IPS-NIHi7 (cell line): ENCODE data around the gene HLTF.
"Not testable (repeated sequence)": the region's sequence is repeated elsewhere in the genome, so short reads cannot be mapped to it uniquely, and the experiment has no call there.

ENCODE experiments used
- DNase-seq: peaks from one replicate; pipeline ENCODE4 v3.0.0; 2012; ENCODE audit warnings: mixed read lengths; ENCODE audit errors: extremely low spot score

Gene HLTF, protein sequence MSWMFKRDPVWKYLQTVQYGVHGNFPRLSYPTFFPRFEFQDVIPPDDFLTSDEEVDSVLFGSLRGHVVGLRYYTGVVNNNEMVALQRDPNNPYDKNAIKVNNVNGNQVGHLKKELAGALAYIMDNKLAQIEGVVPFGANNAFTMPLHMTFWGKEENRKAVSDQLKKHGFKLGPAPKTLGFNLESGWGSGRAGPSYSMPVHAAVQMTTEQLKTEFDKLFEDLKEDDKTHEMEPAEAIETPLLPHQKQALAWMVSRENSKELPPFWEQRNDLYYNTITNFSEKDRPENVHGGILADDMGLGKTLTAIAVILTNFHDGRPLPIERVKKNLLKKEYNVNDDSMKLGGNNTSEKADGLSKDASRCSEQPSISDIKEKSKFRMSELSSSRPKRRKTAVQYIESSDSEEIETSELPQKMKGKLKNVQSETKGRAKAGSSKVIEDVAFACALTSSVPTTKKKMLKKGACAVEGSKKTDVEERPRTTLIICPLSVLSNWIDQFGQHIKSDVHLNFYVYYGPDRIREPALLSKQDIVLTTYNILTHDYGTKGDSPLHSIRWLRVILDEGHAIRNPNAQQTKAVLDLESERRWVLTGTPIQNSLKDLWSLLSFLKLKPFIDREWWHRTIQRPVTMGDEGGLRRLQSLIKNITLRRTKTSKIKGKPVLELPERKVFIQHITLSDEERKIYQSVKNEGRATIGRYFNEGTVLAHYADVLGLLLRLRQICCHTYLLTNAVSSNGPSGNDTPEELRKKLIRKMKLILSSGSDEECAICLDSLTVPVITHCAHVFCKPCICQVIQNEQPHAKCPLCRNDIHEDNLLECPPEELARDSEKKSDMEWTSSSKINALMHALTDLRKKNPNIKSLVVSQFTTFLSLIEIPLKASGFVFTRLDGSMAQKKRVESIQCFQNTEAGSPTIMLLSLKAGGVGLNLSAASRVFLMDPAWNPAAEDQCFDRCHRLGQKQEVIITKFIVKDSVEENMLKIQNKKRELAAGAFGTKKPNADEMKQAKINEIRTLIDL

DNA sequence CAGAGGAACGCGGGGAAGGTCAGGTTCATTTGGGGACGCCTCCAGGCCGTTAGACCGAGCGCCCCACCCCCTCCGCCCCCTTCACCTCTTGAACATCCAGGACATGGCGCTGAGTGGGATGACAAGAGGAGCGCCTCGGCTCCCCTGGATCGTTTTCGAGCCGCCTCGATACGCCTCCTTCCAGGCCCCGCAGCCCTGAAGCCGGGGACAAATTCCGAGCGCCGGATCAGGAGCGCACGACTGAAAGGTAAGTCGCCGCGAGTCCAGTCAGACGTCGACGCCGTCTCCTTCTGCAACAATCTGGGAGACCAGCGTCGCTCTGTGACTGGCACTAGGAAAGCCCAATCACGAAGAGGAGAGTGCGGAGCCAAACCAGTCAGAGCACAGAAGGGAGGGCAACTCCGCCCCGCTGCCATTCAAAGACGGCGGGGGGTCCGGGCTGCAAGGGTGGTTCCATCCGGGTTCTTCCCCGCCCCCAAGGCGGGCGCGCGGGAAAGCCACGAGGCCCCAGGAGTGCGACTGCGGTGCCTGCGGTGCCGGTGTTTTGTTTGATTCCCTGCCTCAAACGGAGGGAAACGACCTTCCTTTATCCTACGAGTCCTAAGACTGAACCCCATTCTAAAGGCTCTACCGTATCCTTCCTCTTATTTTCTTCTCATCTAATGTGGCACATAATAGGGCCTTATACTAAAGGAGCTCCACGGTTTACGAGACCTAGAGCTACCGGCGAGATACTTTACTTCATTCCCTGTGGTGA lies at the start of gene HLTF:
Gene HLTF, minus strand, starts transcription at position 302 of the 757 bp plus-strand sequence. Its CDS starts 197 bp downstream, at position 105.
- DNase-seq, result peak; percentile 96

DNA sequence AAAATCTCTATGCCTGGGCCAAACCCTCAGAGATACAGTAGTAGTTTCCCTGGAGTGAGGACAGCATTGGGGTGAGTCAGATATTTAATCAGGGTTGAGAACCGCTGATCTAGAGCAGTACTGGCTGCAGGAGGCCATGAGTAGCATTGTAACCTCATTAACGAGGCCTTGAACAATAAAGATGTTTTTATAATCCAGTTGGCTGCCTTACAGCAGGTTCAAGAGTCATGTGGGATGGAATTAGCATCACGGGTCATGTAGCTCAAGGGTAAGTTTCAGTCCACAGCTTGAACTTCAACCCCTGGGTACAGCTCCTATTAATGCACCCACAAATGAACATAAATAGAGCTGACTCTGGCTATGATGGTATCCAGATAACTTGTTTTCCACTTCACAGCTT lies 48.2 kb upstream of the HLTF start:
- no peak for DNase-seq

DNA sequence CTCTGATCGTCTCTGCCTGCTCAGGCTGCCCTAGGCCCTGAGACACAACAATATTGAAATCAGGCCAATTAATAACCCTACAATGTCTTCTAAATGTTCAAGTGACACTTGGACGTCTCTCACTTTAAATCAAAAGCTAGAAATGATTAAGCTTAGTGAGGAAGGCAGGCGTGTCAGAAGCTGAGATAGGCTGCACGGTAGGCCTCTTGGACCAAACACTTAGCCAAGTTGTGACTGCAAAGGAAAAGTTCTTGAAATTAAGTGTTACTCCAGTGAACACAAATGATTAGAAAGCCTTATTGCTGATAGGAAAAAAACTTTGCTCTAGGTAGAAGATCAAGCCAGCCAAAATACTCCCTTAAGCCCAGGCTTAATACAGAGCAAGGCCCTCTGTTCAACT lies 45.3 kb upstream of the HLTF start:
- no peak for DNase-seq

DNA sequence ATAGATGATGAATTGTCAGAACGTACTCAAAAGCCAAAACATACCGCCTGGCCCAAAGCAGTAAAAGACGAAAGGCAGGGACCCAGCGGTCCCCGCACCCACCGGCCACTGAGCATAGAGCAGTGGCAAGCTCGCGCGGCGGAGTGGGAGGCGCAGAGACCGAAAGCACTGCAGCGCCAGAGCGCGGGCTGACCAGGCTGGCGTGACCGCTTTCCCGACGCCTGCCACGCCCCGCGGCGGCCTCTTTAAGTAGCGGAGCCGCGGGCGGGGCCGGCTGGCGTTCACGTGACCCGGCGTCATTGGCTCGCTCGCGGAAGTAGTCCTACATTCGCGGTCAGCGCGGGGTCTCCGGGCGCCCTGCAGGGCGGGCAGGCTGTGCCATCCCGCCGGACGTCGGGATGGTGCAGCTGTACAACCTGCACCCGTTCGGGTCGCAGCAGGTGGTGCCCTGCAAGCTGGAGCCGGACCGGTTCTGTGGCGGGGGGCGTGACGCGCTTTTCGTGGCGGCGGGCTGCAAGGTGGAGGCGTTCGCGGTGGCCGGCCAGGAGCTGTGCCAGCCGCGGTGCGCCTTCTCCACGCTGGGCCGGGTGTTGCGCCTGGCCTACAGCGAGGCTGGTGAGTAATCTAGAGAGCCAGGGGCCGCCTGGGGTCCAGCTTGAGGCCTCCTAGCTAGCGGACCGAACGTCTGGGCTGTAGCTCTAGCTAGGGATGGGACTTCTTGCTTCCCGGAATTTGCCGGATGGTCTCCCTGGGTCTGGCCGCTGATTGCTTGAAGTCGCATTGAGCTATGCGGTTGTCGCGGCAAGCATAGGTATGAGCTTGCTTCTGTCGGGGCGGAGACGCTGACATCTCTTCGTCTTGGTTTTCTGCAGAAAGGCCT lies 43.2 kb upstream of the HLTF start, which contains the start of gene HPS3:
Gene HPS3, plus strand, starts transcription at position 313 of the 880 bp plus-strand sequence. Its CDS starts 86 bp downstream, at position 399.
- DNase-seq, result peak; percentile 90

DNA sequence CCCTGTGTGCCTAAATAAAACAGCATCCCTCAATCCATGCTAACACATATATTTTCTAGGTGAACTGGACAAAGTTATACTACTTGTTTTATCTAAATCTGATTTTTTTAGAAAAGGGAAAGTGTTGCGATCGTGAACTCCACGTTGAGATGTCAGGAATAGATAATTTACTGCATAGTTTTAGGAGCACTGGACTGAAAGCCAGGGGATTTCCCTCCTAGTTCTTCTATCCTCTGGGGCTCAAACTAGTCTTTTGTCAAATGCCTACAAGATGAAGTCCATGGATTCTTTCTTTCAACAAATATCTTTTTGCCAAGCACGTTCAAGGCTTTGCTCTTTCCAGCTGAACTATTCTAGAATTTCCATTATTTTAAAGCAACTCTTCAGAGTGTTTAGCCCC lies 42.5 kb upstream of the HLTF start:
- no peak for DNase-seq

DNA sequence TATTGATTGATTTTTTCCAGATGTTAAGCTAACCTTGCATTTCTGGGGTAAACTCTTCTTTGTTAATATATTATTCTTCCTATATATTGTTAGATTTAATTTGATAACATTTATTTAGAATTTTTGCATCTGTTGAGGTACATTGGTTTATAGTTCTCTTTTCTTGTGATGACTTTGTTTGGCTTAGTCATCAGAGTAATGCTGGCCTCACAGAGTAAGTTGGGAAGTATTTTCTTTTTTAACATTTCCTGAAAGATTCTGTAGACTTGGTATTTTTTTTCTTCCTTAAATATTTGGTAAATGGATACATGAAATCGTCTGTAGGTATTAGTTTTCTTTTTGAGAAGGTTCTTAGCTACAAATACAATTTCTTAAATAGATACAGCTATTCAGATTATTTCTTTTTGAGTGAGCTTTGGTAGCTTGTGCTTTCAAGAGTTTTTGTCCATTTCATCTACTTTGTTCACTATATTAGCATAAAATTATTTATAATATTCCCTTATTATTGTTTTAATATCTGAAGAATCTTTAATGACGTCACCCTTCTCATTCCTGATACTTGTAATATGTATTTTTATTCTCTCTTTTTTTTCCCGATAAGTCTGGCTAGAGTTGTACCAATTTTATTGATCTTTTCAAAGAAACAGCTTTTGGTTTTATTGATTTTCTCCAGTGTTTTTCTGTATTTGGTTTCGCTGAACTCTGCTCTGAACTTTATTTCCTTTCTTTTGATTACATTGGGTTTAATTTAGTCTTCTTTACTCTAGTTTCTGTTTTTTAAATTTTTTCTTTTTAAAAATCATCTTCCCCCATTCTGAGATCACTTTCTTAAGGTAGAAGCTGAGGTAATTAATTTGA lies 36.6 kb upstream of the HLTF start:
- DNase-seq, result no peak

DNA sequence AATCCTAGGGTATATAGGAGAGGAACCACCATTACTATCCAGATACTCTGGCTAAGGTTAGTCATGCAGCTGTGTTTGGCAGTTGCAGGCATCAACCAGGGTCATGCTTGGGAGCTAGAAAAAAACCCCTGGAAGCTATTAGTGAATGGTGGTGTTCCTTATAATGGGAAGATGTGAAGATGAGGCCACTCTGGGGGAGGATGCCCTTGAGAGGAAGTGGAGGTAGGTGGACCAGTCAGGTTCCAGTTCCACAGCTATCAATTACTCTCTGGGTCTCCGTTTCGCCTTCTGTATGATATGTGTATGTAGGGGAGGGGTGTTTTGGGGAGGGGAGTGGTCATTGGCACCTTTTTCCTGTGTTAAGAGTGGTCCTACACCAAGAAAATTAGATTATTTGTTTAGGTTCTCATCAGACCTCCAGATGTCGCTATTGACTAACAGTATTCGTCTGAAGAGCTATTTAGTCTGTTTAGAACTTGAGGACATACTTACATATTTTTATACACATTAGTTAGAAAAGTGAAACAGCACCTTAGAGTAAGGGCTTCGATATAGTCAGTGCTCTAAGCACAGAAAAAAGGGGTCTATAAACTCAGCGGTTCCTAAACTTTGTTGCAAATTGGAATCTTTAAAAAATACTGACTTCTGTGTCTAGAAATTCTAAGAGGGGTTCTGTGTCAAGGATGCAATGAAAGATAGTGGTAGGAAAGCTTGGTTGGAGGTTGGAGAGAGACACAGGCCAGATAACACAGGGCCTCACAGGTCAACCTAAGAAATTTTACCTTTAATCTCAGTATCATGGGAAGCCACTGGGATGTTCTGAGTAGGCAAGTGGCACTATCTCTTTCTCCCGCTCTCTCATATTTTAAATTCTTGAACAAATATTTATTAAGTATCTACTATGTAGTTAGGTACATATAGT lies 34.0 kb upstream of the HLTF start:
- peak; percentile 70 for DNase-seq

DNA sequence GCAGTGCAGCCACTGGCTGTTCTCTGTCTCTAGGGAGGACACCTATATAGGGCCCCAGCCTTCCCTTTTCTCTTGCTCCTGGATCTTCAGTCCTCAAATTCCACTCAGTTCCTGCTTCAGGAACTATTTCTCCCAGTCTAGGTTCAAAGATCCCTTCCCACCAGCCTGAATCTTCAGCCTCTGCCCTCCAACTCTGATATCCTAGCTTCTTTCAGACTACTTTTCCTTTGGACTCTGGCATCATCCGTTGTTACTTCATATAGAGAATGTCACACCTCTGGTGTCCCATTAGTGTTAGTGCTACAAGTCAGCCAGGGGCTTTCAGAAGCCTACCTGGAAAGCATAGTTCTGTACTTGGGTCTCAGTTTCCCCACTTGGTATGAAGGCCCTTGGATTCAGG lies 33.1 kb upstream of the HLTF start:
- DNase-seq, result no peak

DNA sequence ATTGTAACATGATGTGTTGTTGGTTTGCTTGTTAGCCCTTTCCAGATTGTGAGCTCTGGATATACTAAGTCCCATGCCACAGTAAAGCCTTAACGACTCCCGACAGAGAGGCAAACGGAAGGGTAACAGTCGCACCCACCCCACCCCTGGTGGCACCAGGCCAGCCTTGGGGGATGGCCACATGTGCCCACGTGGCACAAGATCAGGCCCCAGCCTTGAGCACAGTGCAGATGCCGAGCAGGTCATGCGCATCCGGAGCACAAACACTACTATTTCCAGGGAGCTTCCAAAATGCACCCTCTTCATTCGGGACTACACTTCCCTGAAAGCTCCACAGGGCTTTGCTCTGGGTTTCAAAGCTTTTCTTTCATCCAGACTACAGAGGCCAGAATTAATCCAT lies 32.4 kb upstream of the HLTF start:
- no peak for DNase-seq

DNA sequence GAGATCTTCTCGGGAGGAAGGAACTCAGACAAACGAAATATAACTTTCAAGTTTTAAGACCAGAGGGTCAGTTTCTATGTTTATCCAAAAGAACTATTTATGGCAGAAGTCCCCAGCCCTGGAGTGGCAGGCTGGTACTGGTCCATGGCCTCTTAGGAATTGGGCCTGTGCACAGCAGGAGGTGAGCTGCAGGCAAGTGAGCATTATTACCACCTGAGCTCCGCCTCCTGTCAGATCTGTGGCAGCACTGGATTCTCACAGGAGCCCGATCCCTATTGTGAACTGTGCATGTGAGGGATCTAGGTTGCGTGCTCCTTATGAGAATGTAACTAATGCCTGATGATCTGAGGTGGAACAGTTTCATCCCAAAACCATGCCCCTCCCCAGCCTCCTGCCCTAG lies 28.8 kb upstream of the HLTF start:
- no peak for DNase-seq

DNA sequence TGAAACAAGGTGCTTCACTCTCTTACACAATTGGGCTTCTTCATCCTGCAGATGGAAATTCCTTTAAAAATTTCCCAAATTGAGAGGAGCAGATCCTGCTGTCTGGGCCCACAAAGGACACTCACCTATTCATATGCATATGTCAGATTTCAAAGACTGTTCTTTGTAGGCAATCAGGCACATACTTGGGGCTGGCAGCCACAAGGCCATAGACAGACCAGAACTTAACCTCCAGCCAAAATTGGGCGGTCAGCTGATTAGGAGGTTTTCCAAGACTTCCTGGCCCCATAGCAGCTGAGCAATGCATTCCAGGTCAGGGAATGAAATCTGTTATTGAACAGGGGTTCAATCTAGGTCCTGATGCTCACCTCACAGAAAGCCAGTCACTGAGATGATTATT lies 28.1 kb upstream of the HLTF start:
- no peak for DNase-seq

DNA sequence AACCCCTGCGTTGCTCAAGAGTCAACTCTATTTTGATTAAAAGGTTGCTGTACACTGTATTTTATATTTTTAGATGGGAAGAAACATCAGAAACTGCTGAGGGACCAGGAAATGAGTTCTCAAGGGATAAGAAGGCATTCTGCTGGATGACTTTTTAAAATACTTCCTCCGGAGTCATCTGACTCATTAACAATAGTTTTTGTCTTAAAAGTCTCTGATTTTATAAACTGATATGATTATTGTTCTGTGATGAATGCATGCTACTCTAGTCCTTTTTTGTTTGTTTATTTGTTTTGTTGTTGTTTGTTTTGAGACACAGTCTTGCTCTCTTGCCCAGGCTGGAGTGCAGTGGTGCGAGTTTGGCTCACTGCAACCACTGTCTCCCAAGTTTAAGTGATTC lies 18.2 kb upstream of the HLTF start:
- DNase-seq, result no peak

DNA sequence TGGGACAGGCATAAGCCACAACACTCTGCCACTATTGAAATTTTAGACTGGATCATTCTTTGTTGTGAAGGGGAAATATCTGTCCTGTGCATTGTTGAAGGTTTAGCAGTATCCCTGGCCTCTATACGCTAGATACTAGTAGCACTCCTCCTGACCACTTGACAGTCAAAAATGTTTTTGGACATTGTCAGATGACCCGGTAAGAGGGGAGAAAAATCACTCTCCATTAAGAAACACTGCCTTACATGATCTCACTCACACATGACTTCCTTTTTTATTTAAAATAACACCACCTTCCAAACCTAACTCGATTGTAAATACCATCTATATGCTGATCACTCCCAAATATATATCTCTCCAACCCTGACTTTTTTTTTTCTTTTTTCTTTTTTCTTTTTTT lies 15.3 kb upstream of the HLTF start:
- DNase-seq, result no peak

DNA sequence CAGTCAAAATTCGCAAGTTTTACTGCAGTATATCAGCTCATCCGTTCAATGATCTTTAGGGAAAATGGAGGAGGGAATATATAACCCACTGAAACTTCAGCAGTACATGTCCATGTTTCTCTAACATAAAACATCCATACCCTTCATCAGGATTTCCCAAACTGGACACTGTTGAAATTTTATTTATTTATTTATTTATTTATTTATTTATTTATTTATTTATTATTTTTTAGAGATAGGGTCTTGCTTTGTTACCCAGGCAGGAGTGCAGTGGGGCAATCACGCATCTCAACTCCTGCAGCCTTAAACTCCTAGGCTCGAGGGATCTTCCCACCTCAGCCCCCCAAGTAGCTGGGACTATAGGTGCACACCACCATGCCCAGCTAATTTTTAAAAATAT lies 14.8 kb upstream of the HLTF start:
- DNase-seq, result no peak

DNA sequence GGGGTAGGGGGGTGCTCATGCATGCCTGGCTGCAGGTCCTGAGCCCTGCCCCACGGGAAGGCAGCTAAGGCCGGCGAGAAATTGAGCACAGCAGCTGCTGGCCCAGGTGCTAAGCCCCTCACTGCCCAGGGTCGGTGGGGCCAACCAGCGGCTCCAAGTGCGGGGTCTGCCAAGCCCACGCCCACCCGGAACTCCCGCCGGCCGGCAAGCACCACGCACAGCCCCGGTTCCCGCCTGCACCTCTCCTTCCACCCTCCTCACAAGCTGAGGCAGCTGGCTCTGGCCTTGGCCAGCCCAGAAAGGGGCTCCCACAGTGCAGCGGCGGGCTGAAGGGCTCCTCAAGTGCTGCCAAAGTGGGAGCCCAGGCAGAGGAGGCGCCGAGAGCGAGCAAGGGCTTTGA lies 11.7 kb upstream of the HLTF start:
- DNase-seq, result not testable (repeated sequence)

DNA sequence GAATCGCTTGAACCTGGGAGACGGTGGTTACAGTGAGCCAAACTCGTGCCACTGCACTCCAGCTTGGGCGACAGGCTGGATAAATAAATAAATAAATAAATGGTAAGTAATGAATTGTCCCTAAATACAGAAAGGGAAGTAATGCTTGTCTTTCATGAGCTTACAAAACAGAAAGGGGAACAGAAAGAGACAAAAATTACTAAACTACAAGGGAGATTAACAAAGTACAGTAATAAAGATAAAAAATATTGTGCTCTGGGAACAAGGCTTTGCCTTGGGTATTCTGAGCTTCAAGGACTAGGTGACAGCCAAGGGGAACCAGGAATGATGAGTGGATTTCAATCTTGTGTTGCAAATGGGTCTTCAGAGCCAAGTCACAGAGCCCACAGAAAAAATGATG lies 9.2 kb upstream of the HLTF start:
- DNase-seq, result no peak

DNA sequence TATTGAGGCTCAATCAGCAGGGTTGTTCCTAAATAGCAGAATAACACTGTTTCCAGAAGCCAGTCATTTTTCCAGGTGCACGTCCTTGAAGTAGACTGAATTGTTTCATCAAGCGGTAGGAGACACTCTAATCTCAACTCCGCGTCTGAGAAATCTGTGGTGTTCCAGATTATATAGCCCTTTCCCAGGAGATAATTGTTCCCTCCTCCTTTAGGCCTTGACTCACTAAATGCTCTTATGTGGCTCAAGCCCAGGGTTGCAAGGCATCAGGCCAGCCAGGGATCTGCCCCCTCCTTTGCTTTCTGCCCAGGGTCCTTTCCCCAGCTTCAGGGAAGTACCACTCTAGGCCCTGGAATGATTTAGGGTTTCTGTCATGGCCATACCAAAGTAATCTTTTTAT lies 5.7 kb upstream of the HLTF start:
- DNase-seq, result no peak

DNA sequence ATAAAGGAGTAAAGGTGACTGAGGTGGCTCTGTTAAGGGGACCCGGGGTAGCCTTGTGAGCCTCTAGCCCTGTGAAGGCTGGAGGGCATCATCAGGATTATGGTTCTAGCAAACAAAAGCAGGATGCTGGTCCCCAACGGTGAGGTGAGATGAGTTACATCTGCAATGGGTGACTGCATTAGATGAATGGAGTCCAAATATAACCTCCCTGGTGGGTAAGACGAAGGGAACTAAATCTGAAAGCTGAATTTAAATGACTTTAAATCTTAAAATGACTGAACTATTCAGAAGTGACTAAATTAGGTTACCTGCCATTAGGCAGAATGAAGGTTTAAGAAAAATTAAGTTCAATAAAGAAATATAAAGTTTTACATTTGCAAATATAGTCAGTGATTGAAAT lies 4.6 kb upstream of the HLTF start:
- no peak for DNase-seq

DNA sequence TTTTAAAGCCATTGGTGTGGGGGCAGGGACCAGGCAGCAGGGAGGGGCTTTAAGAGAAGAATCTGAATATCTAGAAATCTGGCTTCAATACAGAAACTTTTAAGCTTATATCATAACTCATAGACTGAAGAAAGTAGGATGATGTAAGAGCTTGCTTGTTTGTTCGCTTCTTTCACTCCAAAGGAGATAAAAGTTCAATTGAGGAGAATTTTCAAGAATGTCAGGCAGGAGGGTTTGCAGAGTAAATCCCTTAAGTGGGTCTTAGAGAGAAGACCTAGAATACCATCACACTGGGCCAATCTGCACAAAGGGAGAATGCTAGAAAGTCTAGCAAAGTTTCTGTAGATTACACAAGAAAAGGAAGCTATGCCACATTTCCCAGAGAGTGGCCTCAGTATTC lies 4.1 kb upstream of the HLTF start:
- no peak for DNase-seq
